Gastrocnemius medialis (tissue), 4 donors: ENCODE measurements around the gene KIF5B. TPM values are rescaled to one million over a fixed set of nuclear protein-coding genes. Genes with fewer than 3 reads are reported as not detected.

ENCODE experiments used
- ATAC-seq, 2 donors: fragments of 150-250 bp; one replicate each; pipeline ENCODE4 v1.9.1; 2016
- DNase-seq, 2 donors: peaks; one replicate each; pipeline ENCODE4 v3.0.0-alpha.2; 2019
- H3K27ac ChIP-seq, 4 donors: fragments of 200-600 bp; sonication (generic); 1 replicate in 1 of 4; 2 replicates in 3 of 4; pipeline ENCODE4 v1.5.1; 2016 to 2018; ENCODE audit warnings: mild to moderate bottlenecking in 2 of 4, moderate library complexity in 1 of 4
- H3K27me3 ChIP-seq, 3 donors: fragments of 200-600 bp; sonication (generic) in 2 of 3; 1 replicate in 1 of 3; 2 replicates in 2 of 3; pipeline versions ENCODE4 v1.5.1 to v1.6.0; 2016 to 2019; ENCODE audit warnings: mild to moderate bottlenecking in 1 of 3, moderate library complexity in 1 of 3
- H3K36me3 ChIP-seq, 2 donors: fragments of 200-600 bp; sonication (generic) in 1 of 2; one replicate each; pipeline ENCODE4 v1.5.1; 2017 to 2018
- H3K4me1 ChIP-seq, 2 donors: fragments of 200-600 bp; sonication (generic) in 1 of 2; one replicate each; pipeline ENCODE4 v1.5.1; 2016 to 2017; ENCODE audit warnings: mild to moderate bottlenecking in 2 of 2
- H3K4me3 ChIP-seq, 4 donors: fragments of 200-600 bp; sonication (generic) in 3 of 4; 1 replicate in 1 of 4; 2 replicates in 3 of 4; pipeline ENCODE4 v1.5.1; 2016 to 2019; ENCODE audit warnings: mild to moderate bottlenecking in 2 of 4
- H3K9me3 ChIP-seq, 3 donors: fragments of 200-600 bp; sonication (generic) in 2 of 3; 1 replicate in 1 of 3; 2 replicates in 2 of 3; pipeline ENCODE4 v1.5.1; 2016 to 2019
- POLR2A ChIP-seq, 2 donors: fragments of 450-650 bp; IDR thresholded peaks; one replicate each; pipeline ENCODE4 v1.6.1; 2017; ENCODE audit warnings: antibody characterized with exemption in 2 of 2, mild to moderate bottlenecking in 2 of 2, moderate library complexity in 2 of 2
- in situ Hi-C, 4 donors: fragments of 200-750 bp; cut with MboI; loops; one replicate each; pipeline versions ENCODE4 v1.15.0 to v1.8.0; 2017; ENCODE audit warnings: low sequenced_read_pairs in 4 of 4
- intact Hi-C: fragments of 100-400 bp; cut with DNase I; formaldehyde crosslinking; loops from one replicate; pipeline ENCODE4 v1.15.1; 2023; ENCODE audit warnings: low total_unique reads
- total RNA-seq, 4 donors: library from RNA; depleted of rRNA; stranded (reverse); fragments of >200 nt; gene quantifications; one replicate each; pipeline versions ENCODE4 v1.1.0 to v1.2.3, GENCODE V29; 2016
- TF ChIP-seq, protein P1 (sequence below), 5 experiments: fragments of 450-650 bp in 3 of 5; fragments of 200-600 bp in 2 of 5; sonication (generic) in 2 of 5; IDR thresholded peaks in 4 of 5; conservative IDR thresholded peaks in 1 of 5; 1 replicate in 4 of 5; 2 replicates in 1 of 5; pipeline ENCODE4 v1.5.1; 2016 to 2019; ENCODE audit warnings: antibody characterized with exemption in 5 of 5, mild to moderate bottlenecking in 3 of 5, moderate library complexity in 3 of 5

The KIF5B gene
- total RNA-seq, 4 donors from 2014 or later, result 123 to 151 (median 142) TPM

DNA sequence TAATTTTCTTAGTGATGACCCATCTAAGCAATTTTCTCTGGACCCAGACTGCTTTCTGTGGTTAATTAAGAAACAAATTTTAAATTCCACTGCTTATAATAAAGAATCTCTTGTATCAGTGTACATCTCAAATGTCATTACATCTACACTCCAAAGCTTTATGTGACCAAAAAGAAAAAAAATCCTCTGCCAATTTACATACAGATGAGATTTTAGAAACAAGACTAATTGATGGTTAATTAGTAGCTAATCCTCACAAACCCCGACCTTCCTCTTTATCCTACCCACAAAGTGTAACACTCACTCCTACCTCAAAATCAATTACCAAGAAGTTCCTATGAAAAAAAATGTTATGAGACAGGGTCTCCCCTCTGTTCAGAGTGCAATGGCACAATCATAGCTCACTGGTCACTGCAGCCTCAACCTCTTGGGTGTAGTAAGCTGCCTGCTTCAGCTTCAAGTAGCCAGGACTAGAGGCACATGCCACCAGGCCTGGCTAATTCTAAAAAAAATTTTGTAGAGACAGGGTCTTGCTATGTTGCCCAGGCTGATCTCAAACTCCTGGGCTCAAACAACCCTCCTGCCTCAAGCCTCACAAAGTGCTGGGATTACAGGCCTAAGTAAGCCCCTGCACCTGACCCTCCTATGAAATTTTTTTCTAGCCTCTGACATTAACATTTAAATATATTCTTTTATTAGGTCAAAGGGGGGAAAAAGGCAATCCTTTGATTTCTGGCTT lies 14.8 kb downstream of the KIF5B start:
- no peak overlapping the region for H3K4me3 ChIP-seq
- H3K27ac ChIP-seq, result no peak overlapping the region
- in situ Hi-C loops, result no loop called here
- peaks cover 37 to 45% of the 10 kb centered on the region in 2 donors for H3K4me1 ChIP-seq
- H3K9me3 ChIP-seq, result no peaks in the 10 kb centered on the region
- DNase-seq (no peak), ATAC-seq (no peak)
- TF ChIP-seq POLR2A (IDR thresholded peaks at IDR 0.05), result no peak
- TF ChIP-seq, protein P1, sequence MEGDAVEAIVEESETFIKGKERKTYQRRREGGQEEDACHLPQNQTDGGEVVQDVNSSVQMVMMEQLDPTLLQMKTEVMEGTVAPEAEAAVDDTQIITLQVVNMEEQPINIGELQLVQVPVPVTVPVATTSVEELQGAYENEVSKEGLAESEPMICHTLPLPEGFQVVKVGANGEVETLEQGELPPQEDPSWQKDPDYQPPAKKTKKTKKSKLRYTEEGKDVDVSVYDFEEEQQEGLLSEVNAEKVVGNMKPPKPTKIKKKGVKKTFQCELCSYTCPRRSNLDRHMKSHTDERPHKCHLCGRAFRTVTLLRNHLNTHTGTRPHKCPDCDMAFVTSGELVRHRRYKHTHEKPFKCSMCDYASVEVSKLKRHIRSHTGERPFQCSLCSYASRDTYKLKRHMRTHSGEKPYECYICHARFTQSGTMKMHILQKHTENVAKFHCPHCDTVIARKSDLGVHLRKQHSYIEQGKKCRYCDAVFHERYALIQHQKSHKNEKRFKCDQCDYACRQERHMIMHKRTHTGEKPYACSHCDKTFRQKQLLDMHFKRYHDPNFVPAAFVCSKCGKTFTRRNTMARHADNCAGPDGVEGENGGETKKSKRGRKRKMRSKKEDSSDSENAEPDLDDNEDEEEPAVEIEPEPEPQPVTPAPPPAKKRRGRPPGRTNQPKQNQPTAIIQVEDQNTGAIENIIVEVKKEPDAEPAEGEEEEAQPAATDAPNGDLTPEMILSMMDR (IDR thresholded peaks at IDR 0.05 in 4 of 5, conservative IDR thresholded peaks at IDR 0.05 in 1 of 5), result no peak
- intact Hi-C loops, result no loop called here
- H3K27me3 ChIP-seq, result no peaks in the 10 kb centered on the region
- H3K36me3 ChIP-seq, result peaks cover 0 to 37% of the 10 kb centered on the region in 2 donors

DNA sequence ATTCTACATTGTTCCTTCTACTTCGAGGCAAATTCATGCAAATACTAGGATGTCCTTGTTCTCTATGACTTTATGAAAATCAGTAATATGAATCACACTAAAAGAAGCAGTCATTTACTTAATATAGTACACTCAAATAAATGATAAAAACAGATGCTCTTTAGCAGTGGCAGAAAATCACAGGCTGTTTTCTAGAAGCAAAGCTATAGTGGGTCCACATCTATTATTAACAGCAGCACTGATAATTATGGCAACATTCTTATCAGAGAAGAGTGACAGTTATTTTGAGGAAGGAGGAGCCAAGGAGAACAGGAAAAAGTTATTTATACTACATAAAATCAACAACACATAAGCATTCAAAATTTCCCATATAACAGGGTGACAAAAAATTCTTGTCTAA lies 16.5 kb downstream of the KIF5B start:
- Histone ChIP-seq H3K4me3 (no peak overlapping the region), H3K4me1 (peaks cover 29 to 45% of the 10 kb centered on the region in 2 donors), H3K27ac (no peak overlapping the region), H3K27me3 (no peaks in the 10 kb centered on the region), H3K9me3 (no peaks in the 10 kb centered on the region), H3K36me3 (peaks cover 0 to 48% of the 10 kb centered on the region in 2 donors)
- TF ChIP-seq, protein P1 (IDR thresholded peaks at IDR 0.05 in 4 of 5, conservative IDR thresholded peaks at IDR 0.05 in 1 of 5), result no peak
- TF ChIP-seq POLR2A (IDR thresholded peaks at IDR 0.05), result no peak
- in situ Hi-C loops (no loop called here), intact Hi-C loops (no loop called here)
- DNase-seq (no peak), ATAC-seq (no peak)

DNA sequence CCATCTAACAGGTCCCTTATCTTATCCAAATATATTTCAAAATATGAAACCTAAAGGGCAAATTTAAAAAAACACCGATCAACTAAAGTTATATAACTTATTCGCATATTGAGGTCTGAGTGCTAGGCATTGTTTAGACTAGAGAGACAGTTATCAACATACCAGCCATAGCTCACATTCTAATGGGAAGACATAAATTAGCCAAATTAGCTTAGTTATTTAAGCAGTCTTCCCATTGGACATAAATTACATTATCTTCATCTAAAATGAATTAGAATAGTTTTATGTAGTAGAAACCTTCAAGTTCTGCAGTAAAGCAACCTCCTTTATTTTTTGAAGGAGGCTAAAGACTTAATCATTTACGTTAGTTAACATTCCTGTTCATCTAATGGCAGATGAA lies 17.4 kb downstream of the KIF5B start:
- in situ Hi-C loops, result no loop called here
- no peak overlapping the region for H3K27ac ChIP-seq
- DNase-seq, result no peak

DNA sequence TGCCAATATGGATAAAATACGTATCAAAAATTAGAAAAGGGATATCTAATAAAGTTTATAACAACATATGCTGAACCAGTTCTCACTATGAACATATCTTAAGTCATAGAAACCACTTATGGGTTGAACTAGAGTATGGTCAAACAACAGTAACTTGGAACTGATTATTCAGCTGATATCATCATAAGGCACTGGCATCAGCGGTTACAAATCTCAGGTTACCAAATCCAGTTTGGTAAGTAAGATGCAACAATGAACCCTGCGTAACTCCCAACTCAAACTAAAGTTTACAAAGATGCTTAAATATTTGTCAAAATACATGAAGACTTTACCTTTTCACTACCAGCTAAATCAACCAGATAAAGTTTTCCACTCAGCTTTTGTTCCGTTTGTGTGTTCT lies 19.3 kb downstream of the KIF5B start:
- TF ChIP-seq, protein P1 (IDR thresholded peaks at IDR 0.05 in 4 of 5, conservative IDR thresholded peaks at IDR 0.05 in 1 of 5), result no peak
- TF ChIP-seq POLR2A (IDR thresholded peaks at IDR 0.05), result no peak
- peaks cover 13 to 25% of the 10 kb centered on the region in 2 donors for H3K4me1 ChIP-seq
- H3K36me3 ChIP-seq, result peaks cover 0 to 70% of the 10 kb centered on the region in 2 donors
- ATAC-seq, result no peak
- no peaks in the 10 kb centered on the region for H3K9me3 ChIP-seq
- intact Hi-C loops, result no loop called here
- H3K27me3 ChIP-seq, result no peaks in the 10 kb centered on the region
- DNase-seq, result no peak
- in situ Hi-C loops, result no loop called here
- no peak overlapping the region for H3K27ac ChIP-seq
- no peak overlapping the region for H3K4me3 ChIP-seq

More for the DNA sequence above, 17.4 kb downstream of the KIF5B start:
- no peaks in the 10 kb centered on the region for H3K27me3 ChIP-seq
- H3K4me1 ChIP-seq, result peaks cover 23 to 42% of the 10 kb centered on the region in 2 donors
- H3K9me3 ChIP-seq, result no peaks in the 10 kb centered on the region
- peaks cover 0 to 52% of the 10 kb centered on the region in 2 donors for H3K36me3 ChIP-seq
- TF ChIP-seq, protein P1 (IDR thresholded peaks at IDR 0.05 in 4 of 5, conservative IDR thresholded peaks at IDR 0.05 in 1 of 5), result no peak
- H3K4me3 ChIP-seq, result no peak overlapping the region
- no peak for ATAC-seq
- intact Hi-C loops, result no loop called here
